Uterus (tissue), 4 donors: ENCODE measurements around the gene BMPR1A. TPM values are rescaled to one million over a fixed set of nuclear protein-coding genes. Genes with fewer than 3 reads are reported as not detected.

Experiments used
- DNase-seq, 2 donors: peaks; one replicate each; pipeline ENCODE4 v3.0.0-alpha.2; 2019 to 2020
- H3K27ac ChIP-seq, 2 donors: fragments of 200-600 bp; sonication (generic); 1 replicate in 1 of 2; 2 replicates in 1 of 2; pipeline ENCODE4 v1.5.1; 2016 to 2018
- H3K27me3 ChIP-seq, 2 donors: fragments of 200-600 bp; sonication (generic); one replicate each; pipeline ENCODE4 v1.5.1; 2018 to 2019; ENCODE audit warnings: control low read depth in 1 of 2
- H3K36me3 ChIP-seq, 2 donors: fragments of 200-600 bp; sonication (generic); one replicate each; pipeline ENCODE4 v1.5.1; 2019; ENCODE audit warnings: control low read depth in 1 of 2
- H3K4me1 ChIP-seq, 2 donors: fragments of 200-600 bp; sonication (generic); one replicate each; pipeline ENCODE4 v1.5.1; 2018 to 2019; ENCODE audit warnings: control low read depth in 1 of 2
- H3K4me3 ChIP-seq, 2 donors: fragments of 200-600 bp; sonication (generic); 1 replicate in 1 of 2; 2 replicates in 1 of 2; pipeline ENCODE4 v1.5.1; 2018 to 2019; ENCODE audit warnings: mild to moderate bottlenecking in 1 of 2
- H3K9me3 ChIP-seq, 2 donors: fragments of 200-600 bp; sonication (generic); one replicate each; pipeline ENCODE4 v1.5.1; 2019; ENCODE audit warnings: control low read depth in 1 of 2
- CTCF ChIP-seq, 4 experiments: fragments of 200-600 bp in 2 of 4; fragments of 450-650 bp in 2 of 4; sonication (generic) in 2 of 4; IDR thresholded peaks; one replicate each; pipeline ENCODE4 v1.5.1; 2016 to 2019; ENCODE audit warnings: antibody characterized with exemption in 4 of 4, mild to moderate bottlenecking in 2 of 4, moderate library complexity in 1 of 4
- POLR2A ChIP-seq, 2 donors: fragments of 450-650 bp; IDR thresholded peaks; one replicate each; pipeline ENCODE4 v1.6.1; 2016; ENCODE audit warnings: antibody characterized with exemption in 2 of 2, mild to moderate bottlenecking in 1 of 2, moderate library complexity in 1 of 2
- intact Hi-C: fragments of 100-400 bp; cut with DNase I; formaldehyde crosslinking; loops from one replicate; pipeline ENCODE4 v1.15.1; 2023; ENCODE audit warnings: low total_unique reads
- total RNA-seq, 4 donors: library from RNA; depleted of rRNA in 3 of 4; stranded (reverse); fragments of >200 nt in 3 of 4; gene quantifications; one replicate each; pipeline versions ENCODE4 v1.1.0 to v1.2.4, GENCODE V29; 2014 to 2023
- donor health status: DM: yes; HTN: yes; CAD: no.

Gene BMPR1A
- total RNA-seq = 100 to 1,000 TPM in 2 of 4 donors, 10 to 100 TPM in 2; 27.4 to 175 (median 69.2) TPM

GRCh38 chr10:86756511-86757112, at the start of gene BMPR1A:
Gene BMPR1A, plus strand, starts transcription at chr10:86756619. Its CDS starts 119,400 bp downstream, at chr10:86876019.
- TF ChIP-seq POLR2A (IDR thresholded peaks at IDR 0.05) = no peak
- no peak for TF ChIP-seq CTCF (IDR thresholded peaks at IDR 0.05)
- DNase-seq = no peak
- intact Hi-C loops = no loop called here
- Histone ChIP-seq H3K4me1 (peaks cover 0 to 10% of the 10 kb centered on the region in 2 donors), H3K9me3 (no peaks in the 10 kb centered on the region), H3K4me3 (peak within 1 kb of the TSS; percentile 72 to 88), H3K27me3 (no peaks in the 10 kb centered on the region), H3K27ac (peak within 1 kb of the TSS; percentile 99 to 100), H3K36me3 (no peaks in the 10 kb centered on the region)

GRCh38 chr10:86706977-86707376, 49.4 kb upstream of the BMPR1A start:
- H3K27me3 ChIP-seq = no peaks in the 10 kb centered on the region
- intact Hi-C loops = loop anchor here (5.0 kb wide), 1 partner anchor 190 kb away; no protein-coding TSS in a partner anchor
- no peak for DNase-seq
- no peaks in the 10 kb centered on the region for H3K36me3 ChIP-seq
- H3K4me1 ChIP-seq = no peaks in the 10 kb centered on the region
- no peaks in the 10 kb centered on the region for H3K9me3 ChIP-seq
- H3K27ac ChIP-seq = no peak overlapping the region
- no peak for TF ChIP-seq POLR2A (IDR thresholded peaks at IDR 0.05)
- H3K4me3 ChIP-seq = no peak overlapping the region

- H3K4me1 ChIP-seq = no peaks in the 10 kb centered on the region
- no peak for TF ChIP-seq CTCF (IDR thresholded peaks at IDR 0.05)
- TF ChIP-seq POLR2A (IDR thresholded peaks at IDR 0.05) = no peak
- H3K27ac ChIP-seq = no peak overlapping the region
- H3K36me3 ChIP-seq = no peaks in the 10 kb centered on the region
- intact Hi-C loops = loop anchor here (5.0 kb wide), 1 partner anchor 190 kb away; no protein-coding TSS in a partner anchor
- H3K4me3 ChIP-seq = no peak overlapping the region
- H3K9me3 ChIP-seq = no peaks in the 10 kb centered on the region
- DNase-seq = no peak
- H3K27me3 ChIP-seq = no peaks in the 10 kb centered on the region
These were observed 48.9 kb upstream of the BMPR1A start for GRCh38 chr10:86707505-86707904.

GRCh38 chr10:86708068-86708782, 48.2 kb upstream of the BMPR1A start:
- Histone ChIP-seq H3K27ac (no peak overlapping the region), H3K4me3 (no peak overlapping the region), H3K4me1 (no peaks in the 10 kb centered on the region), H3K27me3 (no peaks in the 10 kb centered on the region), H3K36me3 (no peaks in the 10 kb centered on the region), H3K9me3 (no peaks in the 10 kb centered on the region)
- DNase-seq = no peak
- intact Hi-C loops = loop anchor here (5.0 kb wide), 1 partner anchor 189 kb away; no protein-coding TSS in a partner anchor
- no peak for TF ChIP-seq CTCF (IDR thresholded peaks at IDR 0.05)
- no peak for TF ChIP-seq POLR2A (IDR thresholded peaks at IDR 0.05)

- intact Hi-C loops = loop anchor here (5.0 kb wide), 1 partner anchor 188 kb away; no protein-coding TSS in a partner anchor
- DNase-seq = no peak
- H3K27ac ChIP-seq = no peak overlapping the region
These were observed 47.5 kb upstream of the BMPR1A start for GRCh38 chr10:86708783-86709380.

More at GRCh38 chr10:86708783-86709380, 47.5 kb upstream of the BMPR1A start:
- H3K4me1 ChIP-seq = no peaks in the 10 kb centered on the region
- H3K27me3 ChIP-seq = no peaks in the 10 kb centered on the region
- no peaks in the 10 kb centered on the region for H3K9me3 ChIP-seq
- H3K36me3 ChIP-seq = no peaks in the 10 kb centered on the region
- no peak overlapping the region for H3K4me3 ChIP-seq
- TF ChIP-seq CTCF (IDR thresholded peaks at IDR 0.05) (no peak), POLR2A (IDR thresholded peaks at IDR 0.05) (no peak)
